GM13976 (cell line): ENCODE measurements around the gene CNGA3.

Experiments used
- DNase-seq: peaks from one replicate; pipeline ENCODE4 v3.0.0; 2012; ENCODE audit warnings: low spot score
- in situ Hi-C: fragments of 300-500 bp; cut with MboI; formaldehyde crosslinking; loops from one replicate; pipeline ENCODE4 v1.12.0; 2022; ENCODE audit warnings: low sequenced_read_pairs, mixed read lengths, inconsistent platforms; ENCODE audit not compliant: unreplicated experiment
- TF ChIP-seq, protein P1 (sequence below): IDR thresholded peaks from 2 replicates; pipeline ENCODE4 v1.5.1; 2012; ENCODE audit warnings: borderline replicate concordance, mild to moderate bottlenecking; ENCODE audit not compliant: insufficient read depth; ENCODE audit errors: extremely low read depth, missing control alignments, control extremely low read depth

The CNGA3 gene

DNA sequence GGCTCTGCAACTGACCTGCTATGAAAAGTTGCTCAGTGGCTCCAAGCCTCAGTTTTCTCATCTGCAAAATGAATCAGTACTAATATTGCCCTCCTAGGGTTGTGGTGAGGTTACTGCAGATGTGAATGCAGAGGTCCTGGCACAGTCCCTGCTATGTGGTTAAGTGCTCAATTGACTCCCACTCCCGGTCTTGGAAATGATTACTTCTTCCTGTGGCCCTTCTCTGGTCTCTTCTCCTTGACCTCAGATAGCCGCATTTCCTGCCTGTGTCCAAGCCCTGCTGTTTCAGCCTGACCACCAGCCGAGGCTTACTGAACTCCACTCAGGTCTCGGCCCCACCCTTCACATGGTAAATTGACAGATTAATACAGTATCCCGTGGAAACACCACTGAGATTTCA is 26.3 kb downstream of the CNGA3 start:
- in situ Hi-C loops = no loop called here
- DNase-seq = no peak
- TF ChIP-seq, protein P1, sequence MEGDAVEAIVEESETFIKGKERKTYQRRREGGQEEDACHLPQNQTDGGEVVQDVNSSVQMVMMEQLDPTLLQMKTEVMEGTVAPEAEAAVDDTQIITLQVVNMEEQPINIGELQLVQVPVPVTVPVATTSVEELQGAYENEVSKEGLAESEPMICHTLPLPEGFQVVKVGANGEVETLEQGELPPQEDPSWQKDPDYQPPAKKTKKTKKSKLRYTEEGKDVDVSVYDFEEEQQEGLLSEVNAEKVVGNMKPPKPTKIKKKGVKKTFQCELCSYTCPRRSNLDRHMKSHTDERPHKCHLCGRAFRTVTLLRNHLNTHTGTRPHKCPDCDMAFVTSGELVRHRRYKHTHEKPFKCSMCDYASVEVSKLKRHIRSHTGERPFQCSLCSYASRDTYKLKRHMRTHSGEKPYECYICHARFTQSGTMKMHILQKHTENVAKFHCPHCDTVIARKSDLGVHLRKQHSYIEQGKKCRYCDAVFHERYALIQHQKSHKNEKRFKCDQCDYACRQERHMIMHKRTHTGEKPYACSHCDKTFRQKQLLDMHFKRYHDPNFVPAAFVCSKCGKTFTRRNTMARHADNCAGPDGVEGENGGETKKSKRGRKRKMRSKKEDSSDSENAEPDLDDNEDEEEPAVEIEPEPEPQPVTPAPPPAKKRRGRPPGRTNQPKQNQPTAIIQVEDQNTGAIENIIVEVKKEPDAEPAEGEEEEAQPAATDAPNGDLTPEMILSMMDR = no peak

DNA sequence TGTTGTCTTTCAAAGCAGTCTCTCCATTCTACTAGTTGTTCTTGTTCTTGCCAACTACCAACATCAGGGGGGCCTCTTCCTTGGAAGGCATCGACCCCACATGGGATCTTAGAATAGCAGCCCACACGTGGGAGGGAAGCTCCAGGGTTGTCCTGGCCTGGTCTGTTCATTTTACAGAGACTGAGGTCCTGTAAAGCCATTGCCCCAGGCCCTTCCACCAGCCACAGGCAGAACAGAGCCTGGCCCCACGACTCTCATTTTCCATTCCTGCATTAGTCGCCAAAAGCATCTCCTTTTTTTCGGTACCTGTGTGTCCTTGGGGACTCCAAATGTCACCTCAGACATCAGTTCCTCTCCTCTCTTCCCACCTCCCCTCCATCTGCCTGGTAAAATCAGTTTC is 28.0 kb downstream of the CNGA3 start:
- in situ Hi-C loops = no loop called here
- TF ChIP-seq, protein P1 = no peak
- no peak for DNase-seq

DNA sequence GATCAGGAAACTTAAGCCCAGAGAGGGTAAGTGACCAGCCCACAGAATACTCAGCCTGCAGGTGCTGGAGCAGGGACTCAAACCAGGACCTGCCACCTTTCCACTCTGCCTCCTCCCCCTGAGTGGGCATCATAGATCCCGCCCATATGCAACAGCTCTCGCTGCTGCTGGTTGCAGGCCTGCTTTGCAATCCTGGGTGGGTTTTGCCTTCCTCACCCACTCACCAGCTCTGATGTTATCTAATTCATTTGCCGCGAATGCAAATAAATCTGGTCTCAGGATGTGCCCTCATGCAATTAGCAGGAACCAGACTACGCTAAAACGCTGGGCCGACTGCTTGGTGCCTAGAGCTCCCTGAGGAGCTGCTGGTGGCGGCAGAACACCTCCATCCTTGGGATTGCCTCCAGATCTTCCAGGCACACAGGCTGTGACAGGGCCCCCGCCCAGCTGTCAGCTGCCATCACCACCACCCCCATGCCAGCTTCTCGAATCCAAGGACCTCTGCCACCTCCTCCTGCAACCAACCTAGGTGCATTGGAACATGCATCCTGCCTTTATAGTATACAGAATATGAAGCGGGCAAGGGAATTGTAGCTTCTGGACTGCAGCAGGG is 28.8 kb downstream of the CNGA3 start:
- TF ChIP-seq, protein P1 = no peak
- no peak for DNase-seq
- in situ Hi-C loops = loop anchor here (25.0 kb wide), 1 partner anchor 563 kb away; no protein-coding TSS in a partner anchor

DNA sequence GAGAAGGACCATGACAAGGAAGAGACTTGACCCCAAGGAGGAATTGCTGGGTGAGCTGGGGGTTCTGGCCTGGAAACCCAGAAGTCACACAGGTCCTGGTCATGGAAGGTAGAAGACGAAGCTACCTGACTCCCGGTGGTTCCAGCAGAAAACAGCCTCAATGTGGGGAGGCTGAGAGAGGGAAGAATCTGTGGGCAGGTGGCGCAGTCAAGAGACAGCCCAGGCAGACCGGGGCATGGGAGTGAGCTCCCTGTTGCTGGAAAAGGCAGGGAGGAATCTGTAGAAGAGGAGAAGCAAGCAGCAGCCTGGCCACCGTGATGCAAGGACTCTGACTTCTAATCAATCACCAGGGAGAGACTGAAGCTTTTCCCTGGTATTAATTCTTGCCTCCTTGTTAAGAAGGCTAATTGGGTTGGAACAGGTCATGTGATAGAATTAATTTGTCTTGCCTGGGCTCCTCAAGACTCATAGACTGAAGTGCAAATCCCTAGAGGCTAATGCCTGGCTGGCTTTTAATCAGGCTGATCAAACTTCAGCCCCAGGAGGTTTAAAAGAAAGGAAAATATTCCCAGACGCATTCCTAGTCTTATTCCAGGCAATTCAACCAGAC is 30.1 kb downstream of the CNGA3 start:
- TF ChIP-seq, protein P1 = no peak
- in situ Hi-C loops = loop anchor here (25.0 kb wide), 1 partner anchor 564 kb away; no protein-coding TSS in a partner anchor
- DNase-seq = no peak

DNA sequence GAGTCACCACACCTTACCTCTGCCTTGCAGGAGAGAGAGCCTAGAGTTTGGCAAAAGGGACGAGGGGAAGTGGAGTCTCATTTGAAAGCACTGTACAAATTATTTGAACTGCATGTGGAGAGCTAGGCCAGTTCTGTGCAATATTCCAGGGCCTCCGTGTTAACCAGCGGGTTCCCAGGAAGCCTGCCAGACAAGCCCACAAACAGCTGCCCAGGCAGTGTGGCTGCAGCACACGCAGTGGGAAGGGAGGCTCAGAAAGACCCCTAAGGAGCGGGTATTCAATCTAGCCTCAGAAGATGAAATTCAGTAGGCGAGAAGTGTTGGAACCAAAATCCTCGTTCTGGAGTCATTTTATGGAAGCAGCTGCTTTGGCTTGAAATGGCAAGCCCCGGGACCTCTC is 30.7 kb downstream of the CNGA3 start:
- TF ChIP-seq, protein P1 = no peak
- DNase-seq = no peak
- in situ Hi-C loops = loop anchor here (25.0 kb wide), 1 partner anchor 565 kb away; no protein-coding TSS in a partner anchor

DNA sequence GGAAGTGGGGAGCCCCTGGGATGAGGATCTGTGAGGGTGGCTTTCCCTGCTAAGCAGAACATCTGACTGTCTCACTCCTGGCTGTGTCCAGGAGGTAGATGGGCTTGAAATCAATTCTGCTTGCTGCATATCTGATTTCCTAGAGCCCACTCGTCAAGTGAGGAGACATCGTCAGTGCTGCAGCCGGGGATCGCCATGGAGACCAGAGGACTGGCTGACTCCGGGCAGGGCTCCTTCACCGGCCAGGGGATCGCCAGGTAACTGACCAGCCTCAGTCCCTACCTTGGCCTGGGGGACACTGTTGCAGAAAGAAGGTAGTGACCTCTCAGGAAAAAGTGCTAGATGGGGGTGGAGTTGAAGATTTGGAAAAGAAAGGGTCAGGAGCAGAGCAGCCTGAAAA is 31.3 kb downstream of the CNGA3 start:
- no peak for DNase-seq
- in situ Hi-C loops = loop anchor here (25.0 kb wide), 1 partner anchor 565 kb away; no protein-coding TSS in a partner anchor
- TF ChIP-seq, protein P1 = no peak
